ENCODE results near the gene LGALS7B.
"Not testable (repeated sequence)": the region's sequence is repeated elsewhere in the genome, so short reads cannot be mapped to it uniquely, and the experiment has no call there.

Gene LGALS7B

GRCh38 chr19:38813323-38813722, 24.3 kb downstream of the LGALS7B start:
- no peaks in the 10 kb centered on the region for H3K4me1 ChIP-seq (ENCODE audit: low read length)
- no peaks in the 10 kb centered on the region for H4K20me1 ChIP-seq (ENCODE audit: insufficient read depth, low read length)
- no peak overlapping the region for H3K4me2 ChIP-seq (ENCODE audit: low read depth, low read length)
- H3K79me2 ChIP-seq (ENCODE audit: low read length): no peaks in the 10 kb centered on the region
- no peak overlapping the region for H3K27ac ChIP-seq (ENCODE audit: low read length)
- no peak overlapping the region for H2AFZ ChIP-seq (ENCODE audit: low read length)
- no peaks in the 10 kb centered on the region for H3K36me3 ChIP-seq (replicated peaks; ENCODE audit: insufficient read depth, low read length)
- no peaks in the 10 kb centered on the region for H3K9me3 ChIP-seq (replicated peaks; ENCODE audit: insufficient read depth, low read length)
- no peak overlapping the region for H3K9ac ChIP-seq (ENCODE audit: low read length)
- no peaks in the 10 kb centered on the region for H3K27me3 ChIP-seq (replicated peaks; ENCODE audit: insufficient read depth, low read length)
- no peak for DNase-seq
- TF ChIP-seq, protein P1, sequence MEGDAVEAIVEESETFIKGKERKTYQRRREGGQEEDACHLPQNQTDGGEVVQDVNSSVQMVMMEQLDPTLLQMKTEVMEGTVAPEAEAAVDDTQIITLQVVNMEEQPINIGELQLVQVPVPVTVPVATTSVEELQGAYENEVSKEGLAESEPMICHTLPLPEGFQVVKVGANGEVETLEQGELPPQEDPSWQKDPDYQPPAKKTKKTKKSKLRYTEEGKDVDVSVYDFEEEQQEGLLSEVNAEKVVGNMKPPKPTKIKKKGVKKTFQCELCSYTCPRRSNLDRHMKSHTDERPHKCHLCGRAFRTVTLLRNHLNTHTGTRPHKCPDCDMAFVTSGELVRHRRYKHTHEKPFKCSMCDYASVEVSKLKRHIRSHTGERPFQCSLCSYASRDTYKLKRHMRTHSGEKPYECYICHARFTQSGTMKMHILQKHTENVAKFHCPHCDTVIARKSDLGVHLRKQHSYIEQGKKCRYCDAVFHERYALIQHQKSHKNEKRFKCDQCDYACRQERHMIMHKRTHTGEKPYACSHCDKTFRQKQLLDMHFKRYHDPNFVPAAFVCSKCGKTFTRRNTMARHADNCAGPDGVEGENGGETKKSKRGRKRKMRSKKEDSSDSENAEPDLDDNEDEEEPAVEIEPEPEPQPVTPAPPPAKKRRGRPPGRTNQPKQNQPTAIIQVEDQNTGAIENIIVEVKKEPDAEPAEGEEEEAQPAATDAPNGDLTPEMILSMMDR (IDR thresholded peaks at IDR 0.05; ENCODE audit: low read length): no peak
- no peak for TF ChIP-seq EZH2phosphoT487 (IDR thresholded peaks at IDR 0.05; ENCODE audit: low read length)
- TF ChIP-seq EZH2 (optimal IDR thresholded peaks at IDR 0.05; ENCODE audit: low read depth, low read length): no peak
- no peak overlapping the region for H3K4me3 ChIP-seq (ENCODE audit: low read length)
- no peaks in the 10 kb centered on the region for H3K9me2 ChIP-seq (replicated peaks; ENCODE audit: insufficient read depth, low read length)
- no peaks in the 10 kb centered on the region for H3F3A ChIP-seq (ENCODE audit: insufficient read depth, low read length)

DNA sequence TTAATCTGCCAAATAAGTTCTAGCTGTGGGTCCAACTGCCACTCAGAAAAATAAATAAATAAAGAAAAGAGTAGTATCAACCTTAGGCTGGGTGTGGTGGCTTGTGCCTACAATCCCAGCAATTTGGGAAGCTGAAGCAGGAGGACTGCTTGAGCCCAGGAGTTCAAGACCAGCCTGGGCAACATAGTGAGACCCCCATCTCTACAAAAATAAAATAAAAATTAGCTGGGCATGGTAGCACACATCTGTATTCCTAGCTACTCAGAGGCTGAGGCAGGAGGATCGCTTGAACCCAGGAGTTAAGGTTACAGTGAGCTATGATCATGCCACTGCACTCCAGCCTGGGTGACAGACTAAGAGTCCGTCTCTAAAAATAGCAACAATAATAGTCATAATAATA, 24.9 kb downstream of the LGALS7B start:
- H2AFZ ChIP-seq (ENCODE audit: low read length); H3K4me1 ChIP-seq (ENCODE audit: low read length); H3K27ac ChIP-seq (ENCODE audit: low read length); H3K4me3 ChIP-seq (ENCODE audit: low read length); H3F3A ChIP-seq (ENCODE audit: insufficient read depth, low read length); DNase-seq; H3K9me2 ChIP-seq (replicated peaks; ENCODE audit: insufficient read depth, low read length); H3K36me3 ChIP-seq (replicated peaks; ENCODE audit: insufficient read depth, low read length); H3K27me3 ChIP-seq (replicated peaks; ENCODE audit: insufficient read depth, low read length); H3K4me2 ChIP-seq (ENCODE audit: low read depth, low read length); H3K79me2 ChIP-seq (ENCODE audit: low read length); H3K9me3 ChIP-seq (replicated peaks; ENCODE audit: insufficient read depth, low read length); H3K9ac ChIP-seq (ENCODE audit: low read length); H4K20me1 ChIP-seq (ENCODE audit: insufficient read depth, low read length): not testable (repeated sequence)

DNA sequence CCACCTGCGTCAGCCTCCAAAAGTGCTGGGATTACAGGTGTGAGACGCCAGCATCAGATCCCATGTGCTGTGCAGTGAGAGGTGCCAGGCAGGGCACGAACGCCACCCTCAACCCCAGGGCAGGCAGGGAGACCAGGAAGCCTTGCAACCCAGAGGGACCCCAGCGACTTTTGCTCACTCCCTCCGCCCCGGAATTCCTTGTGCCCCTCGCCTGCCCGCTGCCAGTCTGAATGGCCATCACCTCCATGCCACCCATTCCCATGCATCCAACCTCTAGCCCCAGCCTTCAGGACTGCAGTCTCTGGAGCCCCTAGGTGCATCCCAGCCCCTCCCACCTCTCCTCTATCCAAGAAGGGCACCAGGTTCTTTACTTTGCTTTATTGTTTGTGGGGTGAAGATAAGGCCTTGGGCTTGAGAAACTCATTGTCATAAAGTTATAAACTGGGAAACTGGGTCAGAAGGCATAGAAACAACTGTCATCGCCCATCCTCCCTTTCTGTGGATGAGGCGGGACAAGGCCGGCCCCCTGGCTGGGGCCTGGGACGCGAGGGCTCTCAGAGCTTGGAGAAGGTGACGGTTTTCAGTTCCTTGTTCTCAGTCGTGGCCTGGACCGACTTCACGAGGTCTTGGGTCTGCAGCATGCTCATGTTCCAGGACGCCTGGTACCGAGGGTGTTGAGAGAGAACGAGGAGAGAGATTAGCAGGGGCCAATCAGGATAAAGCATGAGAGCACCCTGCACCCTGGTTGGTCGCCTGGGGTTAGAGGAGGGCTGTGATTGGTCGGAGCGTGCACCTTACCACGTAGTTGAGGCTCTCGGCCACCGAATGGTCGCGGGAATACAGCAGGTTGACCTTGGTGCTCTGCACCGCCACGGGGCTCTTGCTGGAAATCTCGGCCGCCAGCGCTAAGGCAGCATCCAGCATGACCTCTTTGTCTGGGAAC, 26.3 kb downstream of the LGALS7B start:
- no peaks in the 10 kb centered on the region for H3K79me2 ChIP-seq (ENCODE audit: low read length)
- no peaks in the 10 kb centered on the region for H3K9me2 ChIP-seq (replicated peaks; ENCODE audit: insufficient read depth, low read length)
- TF ChIP-seq EZH2 (optimal IDR thresholded peaks at IDR 0.05; ENCODE audit: low read depth, low read length) (no peak), EZH2phosphoT487 (IDR thresholded peaks at IDR 0.05; ENCODE audit: low read length) (no peak)
- TF ChIP-seq, protein P1 (IDR thresholded peaks at IDR 0.05; ENCODE audit: low read length): no peak
- H2AFZ ChIP-seq (ENCODE audit: low read length): no peak overlapping the region
- no peaks in the 10 kb centered on the region for H3K4me1 ChIP-seq (ENCODE audit: low read length)
- no peak for DNase-seq
- H4K20me1 ChIP-seq (ENCODE audit: insufficient read depth, low read length): no peaks in the 10 kb centered on the region
- no peaks in the 10 kb centered on the region for H3K36me3 ChIP-seq (replicated peaks; ENCODE audit: insufficient read depth, low read length)
- H3K27ac ChIP-seq (ENCODE audit: low read length): no peak overlapping the region
- no peaks in the 10 kb centered on the region for H3K9me3 ChIP-seq (replicated peaks; ENCODE audit: insufficient read depth, low read length)
- H3K4me3 ChIP-seq (ENCODE audit: low read length): no peak overlapping the region
- no peak overlapping the region for H3K9ac ChIP-seq (ENCODE audit: low read length)
- no peak overlapping the region for H3K4me2 ChIP-seq (ENCODE audit: low read depth, low read length)
- no peaks in the 10 kb centered on the region for H3F3A ChIP-seq (ENCODE audit: insufficient read depth, low read length)
- no peaks in the 10 kb centered on the region for H3K27me3 ChIP-seq (replicated peaks; ENCODE audit: insufficient read depth, low read length)

DNA sequence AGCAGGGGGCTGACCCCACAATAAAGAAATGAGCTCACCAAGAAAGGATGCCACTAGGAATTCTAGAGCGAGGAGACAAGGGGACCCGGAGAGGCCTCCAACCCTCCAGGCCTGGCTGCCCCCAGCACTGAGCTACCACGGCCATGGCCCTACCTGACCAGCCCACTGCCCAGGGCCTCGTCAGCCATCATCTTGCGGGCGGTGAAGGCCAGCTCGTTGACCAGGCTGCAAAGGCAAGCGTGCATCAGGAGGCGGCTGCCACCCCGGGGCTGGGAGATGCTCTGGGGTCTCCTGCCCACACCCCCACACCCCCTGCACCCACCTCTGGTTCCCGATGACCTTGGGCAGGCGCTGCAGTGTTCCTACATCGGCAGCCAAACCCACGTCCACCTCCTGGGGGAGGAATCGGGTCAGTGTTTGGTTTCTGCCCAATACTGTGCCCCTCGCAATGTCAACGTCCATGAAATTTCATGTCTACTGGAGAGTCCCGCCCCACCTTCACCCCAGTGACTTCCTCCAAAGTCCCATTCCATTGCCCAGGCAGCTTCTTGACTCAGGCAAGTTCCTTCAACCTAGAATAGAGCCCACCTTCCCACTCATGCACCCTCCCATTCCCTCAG, 27.2 kb downstream of the LGALS7B start:
- no peaks in the 10 kb centered on the region for H3K9me2 ChIP-seq (replicated peaks; ENCODE audit: insufficient read depth, low read length)
- no peak for DNase-seq
- no peaks in the 10 kb centered on the region for H3F3A ChIP-seq (ENCODE audit: insufficient read depth, low read length)
- H4K20me1 ChIP-seq (ENCODE audit: insufficient read depth, low read length): no peaks in the 10 kb centered on the region
- no peak overlapping the region for H3K9ac ChIP-seq (ENCODE audit: low read length)
- no peaks in the 10 kb centered on the region for H3K36me3 ChIP-seq (replicated peaks; ENCODE audit: insufficient read depth, low read length)
- H3K79me2 ChIP-seq (ENCODE audit: low read length): no peaks in the 10 kb centered on the region
- H3K9me3 ChIP-seq (replicated peaks; ENCODE audit: insufficient read depth, low read length): no peaks in the 10 kb centered on the region
- H2AFZ ChIP-seq (ENCODE audit: low read length): no peak overlapping the region
- H3K4me3 ChIP-seq (ENCODE audit: low read length): no peak overlapping the region
- no peak overlapping the region for H3K27ac ChIP-seq (ENCODE audit: low read length)
- TF ChIP-seq EZH2 (optimal IDR thresholded peaks at IDR 0.05; ENCODE audit: low read depth, low read length): no peak
- TF ChIP-seq, protein P1 (IDR thresholded peaks at IDR 0.05; ENCODE audit: low read length): no peak
- TF ChIP-seq EZH2phosphoT487 (IDR thresholded peaks at IDR 0.05; ENCODE audit: low read length): no peak
- H3K4me1 ChIP-seq (ENCODE audit: low read length): no peaks in the 10 kb centered on the region
- H3K27me3 ChIP-seq (replicated peaks; ENCODE audit: insufficient read depth, low read length): no peaks in the 10 kb centered on the region
- H3K4me2 ChIP-seq (ENCODE audit: low read depth, low read length): no peak overlapping the region

Data from MM.1S (cell line).